ENCODE data around the gene ATP8B4. TPM values are rescaled to one million over a fixed set of nuclear protein-coding genes. Genes with fewer than 3 reads are reported as not detected.

ATP8B4 gene
- total and polyA plus RNA-seq, 10 of the 15 experiments (the other 5 are each of a cell fraction or from before 2014, with no cell fraction given), result 0.02 to 0.94 (median 0.19) TPM

DNA sequence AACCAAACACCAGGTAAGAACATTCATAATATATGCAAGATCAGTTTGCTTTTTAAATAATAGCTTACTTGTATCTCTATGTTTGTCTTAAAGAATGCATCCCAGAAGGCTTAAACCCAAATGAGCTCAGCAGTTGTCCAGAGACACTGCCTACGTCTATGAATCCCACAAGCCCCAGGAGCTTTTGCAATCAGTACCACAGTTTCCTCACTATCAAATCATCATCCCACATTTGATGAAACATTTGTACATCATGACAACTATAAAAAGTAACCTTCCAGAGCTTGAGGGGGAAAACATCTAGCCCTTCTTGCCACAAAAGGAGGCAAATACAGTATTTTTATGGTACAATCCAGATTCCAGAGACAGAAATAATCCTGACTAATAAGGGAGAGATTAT is 63.7 kb downstream of the ATP8B4 start:
- POLR2A ChIA-PET, result interaction anchor here (0.6 kb wide), 1 partner anchor 851 kb away, joined by 3 read pairs; no protein-coding TSS in a partner anchor
- Histone ChIP-seq H3K36me3 (ENCODE audit: control insufficient read depth in 2 of 2, insufficient read depth in 2 of 2, low read length in 1 of 2) (no peaks in the 10 kb centered on the region), H2AFZ (ENCODE audit: control insufficient read depth, low read depth, low read length) (no peak overlapping the region), H3K4me2 (ENCODE audit: control insufficient read depth, insufficient read depth) (no peak overlapping the region), H3K27ac (ENCODE audit: control insufficient read depth, insufficient read depth) (no peak overlapping the region), H3K4me1 (ENCODE audit: control insufficient read depth, insufficient read depth, low read length) (no peaks in the 10 kb centered on the region), H3K79me2 (ENCODE audit: control insufficient read depth, insufficient read depth, low read length) (no peaks in the 10 kb centered on the region), H3K4me3 (no peak overlapping the region), H3K9me3 (replicated peaks; ENCODE audit: control insufficient read depth, insufficient read depth, low read length) (no peaks in the 10 kb centered on the region), H3K27me3 (replicated peaks in 1 of 2; ENCODE audit: control insufficient read depth in 2 of 2, insufficient read depth in 2 of 2, low read length in 1 of 2) (no peaks in the 10 kb centered on the region), H4K20me1 (ENCODE audit: control insufficient read depth, insufficient read depth) (no peaks in the 10 kb centered on the region), H3K9ac (ENCODE audit: control insufficient read depth, insufficient read depth, low read length) (no peak overlapping the region)
- RAD21 ChIA-PET (ENCODE audit: unreplicated experiment), result interaction anchor here (0.7 to 8.0 kb wide), 4 partner anchors 8 to 261 kb away, joined by 3 to 50 read pairs (median 4); no protein-coding TSS in a partner anchor
- CTCF ChIA-PET, result interaction anchor here (0.9 to 11.2 kb wide), 7 partner anchors 12 to 820 kb away, joined by 3 to 114 read pairs (median 6); no protein-coding TSS in a partner anchor
- BruUV-seq (replicated peaks), result no TSS peak
- 0% methylated on average over 1 of the region's 1 CpG for WGBS (ENCODE audit: insufficient coverage, insufficient replicate concordance, low lambda C conversion rate, missing lambda C conversion rate)
- TF ChIP-seq CBFB (IDR thresholded peaks at IDR 0.05; ENCODE audit: low read depth), result no peak
- TF ChIP-seq EZH2 (IDR thresholded peaks at IDR 0.05; ENCODE audit: borderline replicate concordance, control insufficient read depth, low read depth, low read length), result no peak
- TF ChIP-seq FOXM1 (IDR thresholded peaks at IDR 0.05; ENCODE audit: low read depth, low read length), result no peak
- no peak for TF ChIP-seq BMI1 (IDR thresholded peaks at IDR 0.05; ENCODE audit: borderline replicate concordance)
- TF ChIP-seq FOXK2 (IDR thresholded peaks at IDR 0.05), result no peak
- TF ChIP-seq, protein P1, sequence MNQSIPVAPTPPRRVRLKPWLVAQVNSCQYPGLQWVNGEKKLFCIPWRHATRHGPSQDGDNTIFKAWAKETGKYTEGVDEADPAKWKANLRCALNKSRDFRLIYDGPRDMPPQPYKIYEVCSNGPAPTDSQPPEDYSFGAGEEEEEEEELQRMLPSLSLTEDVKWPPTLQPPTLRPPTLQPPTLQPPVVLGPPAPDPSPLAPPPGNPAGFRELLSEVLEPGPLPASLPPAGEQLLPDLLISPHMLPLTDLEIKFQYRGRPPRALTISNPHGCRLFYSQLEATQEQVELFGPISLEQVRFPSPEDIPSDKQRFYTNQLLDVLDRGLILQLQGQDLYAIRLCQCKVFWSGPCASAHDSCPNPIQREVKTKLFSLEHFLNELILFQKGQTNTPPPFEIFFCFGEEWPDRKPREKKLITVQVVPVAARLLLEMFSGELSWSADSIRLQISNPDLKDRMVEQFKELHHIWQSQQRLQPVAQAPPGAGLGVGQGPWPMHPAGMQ (IDR thresholded peaks at IDR 0.05; ENCODE audit: borderline replicate concordance), result no peak
- no peak for TF ChIP-seq SMC3 (IDR thresholded peaks at IDR 0.05; ENCODE audit: borderline replicate concordance, low read length)
- TF ChIP-seq RELB (IDR thresholded peaks at IDR 0.05; ENCODE audit: low read depth), result no peak
- TF ChIP-seq PAX5 (IDR thresholded peaks at IDR 0.05; ENCODE audit: borderline replicate concordance, low read depth, low read length), result no peak
- TF ChIP-seq SMARCA5 (IDR thresholded peaks at IDR 0.05), result no peak
- TF ChIP-seq RAD21 (IDR thresholded peaks at IDR 0.05; ENCODE audit: insufficient read depth, low read depth, low read length), result no peak
- no peak for TF ChIP-seq MEF2B (IDR thresholded peaks at IDR 0.05; ENCODE audit: partially characterized antibody, poor library complexity, severe bottlenecking)
- no peak for TF ChIP-seq IRF3 (IDR thresholded peaks at IDR 0.05)
- no peak for TF ChIP-seq ZNF217 (IDR thresholded peaks at IDR 0.05)
- FAIRE-seq (no peak), ATAC-seq (no peak), DNase-seq (ENCODE audit: low read depth, low spot score) (no peak)
- in situ Hi-C loops (cut with MboI), result loop anchor here (10.0 kb wide), 1 partner anchor 811 kb away; no protein-coding TSS in a partner anchor
- intact Hi-C loops (cut with micrococcal nuclease; ENCODE audit: unreplicated experiment), result loop anchor here (5.0 kb wide), 1 partner anchor 92 kb away; no protein-coding TSS in a partner anchor
- SMC1A ChIA-PET (ENCODE audit: uncharacterized antibody, unreplicated experiment), result interaction anchor here (0.6 to 5.8 kb wide), 13 partner anchors 9 to 820 kb away, joined by 3 to 53 read pairs (median 4); no protein-coding TSS in a partner anchor

Measured in GM12878 (cell line).